ENCODE data around the gene KCNQ1.

KCNQ1 gene

DNA sequence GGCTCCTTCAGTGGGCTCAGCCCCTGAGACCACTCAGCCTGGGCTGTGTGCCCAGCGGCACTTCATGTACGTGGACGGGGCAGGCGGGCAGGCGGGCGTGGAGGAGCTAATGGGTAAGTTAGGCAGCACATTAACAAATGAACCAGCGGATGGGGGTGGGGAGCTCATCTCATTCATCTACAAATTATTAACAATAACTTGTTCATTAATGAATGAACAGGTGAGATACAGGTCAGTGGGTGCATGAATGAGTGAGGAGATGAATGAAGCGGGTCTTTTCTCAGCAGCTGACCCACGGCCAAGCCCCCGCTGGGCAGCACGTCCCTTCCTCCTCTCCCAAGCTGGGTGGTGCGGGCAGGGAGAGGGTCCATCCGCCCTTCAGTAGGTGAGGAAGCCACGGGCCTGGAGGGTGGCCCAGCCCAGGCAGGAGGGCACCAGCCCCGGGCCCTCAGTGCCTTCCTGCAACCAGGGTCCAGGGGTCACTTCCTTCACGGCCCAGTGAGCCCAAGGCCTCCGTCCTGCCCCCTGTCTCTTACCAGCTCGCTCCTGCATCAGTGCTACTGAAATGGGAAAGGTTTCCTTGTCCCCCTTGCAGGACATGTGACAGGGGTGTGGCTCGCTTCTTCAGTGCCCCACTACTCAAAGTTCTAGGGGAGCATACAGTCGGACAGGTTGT lies 315.5 kb downstream of the KCNQ1 start:
- DNase-seq, result peak; percentile 32

DNA sequence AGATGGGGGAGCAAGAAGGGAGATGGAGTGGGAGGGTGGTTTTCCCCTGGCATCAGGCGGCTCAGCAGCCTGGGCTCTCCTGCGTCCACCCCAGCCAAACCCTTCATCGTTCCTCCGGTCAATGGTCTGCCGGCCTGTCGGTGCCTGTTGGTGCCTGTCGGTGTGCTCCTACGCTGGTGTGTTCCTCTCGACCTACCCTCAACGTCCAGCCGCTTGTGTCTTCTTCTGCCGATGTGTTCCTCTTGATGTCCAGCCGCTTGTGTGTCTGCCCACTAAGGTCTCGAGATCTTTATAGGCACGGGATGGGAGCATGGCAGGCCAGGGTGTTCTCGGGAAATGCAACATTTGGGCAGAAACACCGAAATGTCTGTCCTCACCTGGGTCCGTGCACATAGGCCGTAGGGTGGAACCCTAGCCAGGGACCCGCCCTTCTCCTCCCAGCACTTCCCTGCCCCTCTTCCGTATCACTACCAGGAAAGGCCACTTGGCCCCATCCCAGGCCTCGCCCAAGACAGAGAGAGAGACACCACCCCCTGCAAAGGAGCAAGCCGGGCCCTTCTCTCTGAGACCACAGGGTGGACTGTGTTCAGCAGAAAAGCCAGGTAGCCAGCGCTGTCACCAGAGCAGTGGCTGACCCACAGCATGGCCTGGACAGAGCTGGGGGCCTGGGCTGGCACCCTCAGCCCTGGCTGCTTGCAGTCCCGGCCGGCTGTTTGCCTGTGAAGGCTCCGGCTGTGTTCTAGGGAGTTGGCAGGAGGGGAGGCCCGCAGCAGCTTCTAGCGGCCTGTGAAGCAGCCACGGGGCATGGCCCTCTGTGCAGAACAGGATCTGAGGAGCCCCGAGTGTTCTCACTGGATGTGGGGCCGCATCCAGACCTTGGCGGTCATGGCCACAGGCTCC lies 316.6 kb downstream of the KCNQ1 start:
- DNase-seq, result peak; percentile 52

DNA sequence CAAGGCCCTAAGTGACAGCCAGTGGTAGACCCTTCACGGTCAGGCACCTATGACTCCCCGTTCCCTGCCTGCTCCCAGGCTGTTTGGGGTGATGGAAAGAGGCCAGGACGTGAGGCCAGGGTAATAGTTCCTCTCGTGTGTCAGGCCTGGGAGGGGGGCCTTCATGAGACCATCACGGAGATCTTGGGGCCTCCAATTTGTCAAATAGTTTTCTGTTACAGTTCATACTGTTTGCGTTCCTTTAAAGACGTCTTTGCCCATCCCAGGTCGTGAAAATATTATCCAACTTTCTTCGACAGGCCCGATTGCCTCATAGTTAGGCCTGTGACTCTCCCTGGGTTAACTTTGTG lies 317.2 kb downstream of the KCNQ1 start:
- no peak for DNase-seq

DNA sequence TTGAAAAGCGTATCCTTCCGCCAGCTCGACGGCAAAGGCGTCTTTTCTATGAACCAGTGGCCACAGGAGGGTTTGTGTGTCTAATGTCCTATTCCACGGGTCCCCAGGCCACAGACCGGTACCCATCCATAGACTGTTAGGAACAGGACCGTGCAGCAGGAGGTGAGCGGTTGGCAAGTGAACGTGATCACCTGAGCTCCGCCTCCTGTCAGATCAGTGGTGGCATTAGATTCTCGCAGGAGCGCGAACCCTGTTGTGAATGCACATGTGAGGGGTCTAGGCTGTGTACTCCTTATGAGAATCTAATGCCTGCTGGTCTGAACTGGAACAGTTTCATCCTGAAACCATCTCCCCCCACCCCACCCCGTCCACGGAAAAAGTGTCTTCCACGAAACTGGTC lies 317.6 kb downstream of the KCNQ1 start:
- peak; percentile 47 for DNase-seq

DNA sequence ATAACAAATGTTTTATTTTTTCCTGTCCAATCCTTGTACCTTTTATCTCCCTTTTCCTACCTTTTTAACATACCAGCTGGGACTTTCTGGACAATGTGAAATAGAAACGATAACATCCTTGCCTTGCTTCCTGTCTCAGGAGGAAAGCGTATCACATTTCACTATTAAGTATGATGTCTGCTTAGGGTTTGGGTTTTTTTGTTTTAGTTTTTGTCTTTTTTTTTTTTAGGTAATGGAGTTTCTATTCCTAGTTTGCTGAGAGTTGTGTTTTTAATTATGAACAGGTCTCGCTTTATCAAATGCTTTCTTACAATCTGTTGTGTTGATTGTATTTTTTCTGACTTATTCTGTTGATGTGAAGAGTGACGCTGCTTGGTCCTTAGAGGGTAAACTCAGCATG lies 319.2 kb downstream of the KCNQ1 start:
- no peak for DNase-seq

DNA sequence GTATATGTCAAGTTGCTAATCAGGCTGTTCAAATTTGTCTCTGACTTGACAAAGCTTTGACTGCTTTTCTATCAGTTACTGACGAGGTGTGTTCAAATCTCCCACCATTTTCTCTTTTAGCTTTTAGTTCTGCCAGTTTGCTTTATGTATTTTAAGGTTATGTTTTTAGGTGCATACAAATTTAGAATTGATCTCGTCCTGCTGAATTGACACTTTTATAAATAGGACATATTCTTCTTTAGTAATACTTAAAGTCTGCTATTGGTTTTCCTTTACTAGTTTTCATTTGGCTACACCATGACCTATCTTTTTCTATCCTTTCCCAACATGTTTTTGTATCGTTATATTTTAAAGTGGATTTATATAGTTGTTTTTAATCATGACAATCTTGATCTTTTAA lies 320.7 kb downstream of the KCNQ1 start:
- no peak for DNase-seq

DNA sequence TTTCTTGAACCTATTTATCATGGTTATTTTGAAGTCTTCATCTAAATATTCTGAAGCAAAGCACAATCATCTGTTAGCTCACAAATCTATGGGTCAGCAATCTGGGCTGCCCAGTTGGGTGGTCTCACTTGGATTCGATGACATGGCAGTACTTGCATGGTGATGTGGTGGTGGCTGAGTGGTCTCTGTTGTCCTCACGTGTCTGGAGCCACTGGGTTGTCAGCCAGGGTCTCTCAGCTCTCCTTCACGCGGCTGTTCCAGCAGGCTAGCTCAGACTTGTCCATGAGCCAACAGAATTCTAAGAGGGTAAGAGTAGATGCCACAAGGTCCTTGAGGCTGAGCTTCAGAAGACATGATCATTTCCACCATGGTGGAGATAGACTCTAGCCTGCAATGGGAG lies 321.4 kb downstream of the KCNQ1 start:
- DNase-seq, result no peak

DNA sequence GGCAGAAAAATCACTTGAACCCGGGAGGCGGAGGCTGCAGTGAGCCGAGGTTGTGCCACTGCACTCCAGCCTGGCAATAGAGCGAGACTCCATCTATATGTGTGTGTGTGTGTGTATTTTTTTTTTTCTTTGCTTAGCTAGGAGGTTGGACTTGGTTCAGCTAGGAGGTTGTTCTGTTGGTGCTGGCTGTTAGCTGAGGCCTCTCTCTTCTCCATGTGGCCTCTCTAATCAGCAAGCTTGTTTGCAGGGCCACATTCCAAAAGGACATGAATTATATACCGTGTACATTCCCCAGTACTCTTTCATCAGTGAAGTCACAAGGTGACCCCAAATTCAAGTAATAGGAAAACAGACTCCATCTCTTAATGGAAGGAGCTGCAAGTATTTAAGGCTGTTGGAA lies 322.3 kb downstream of the KCNQ1 start:
- no peak for DNase-seq

DNA sequence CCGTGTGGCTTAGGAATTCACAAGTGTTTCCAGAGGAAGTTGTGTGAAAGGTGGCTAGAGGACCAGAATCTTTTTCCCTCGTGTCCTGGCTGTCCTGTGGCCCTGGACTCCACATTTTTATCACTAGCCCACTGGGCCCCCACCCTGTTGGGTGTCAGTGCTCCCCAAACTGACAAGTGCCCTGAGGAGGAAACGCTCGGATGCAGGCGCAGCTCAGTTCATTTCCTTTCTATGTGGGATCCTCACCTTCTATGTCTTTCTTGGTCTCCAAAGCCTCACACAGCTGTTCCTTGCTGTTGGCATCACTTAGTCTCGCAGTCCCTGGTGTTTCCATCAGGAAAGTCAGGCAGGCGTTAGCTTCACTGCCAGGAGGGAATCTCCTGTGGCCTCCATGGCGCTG lies 323.0 kb downstream of the KCNQ1 start:
- DNase-seq, result no peak

DNA sequence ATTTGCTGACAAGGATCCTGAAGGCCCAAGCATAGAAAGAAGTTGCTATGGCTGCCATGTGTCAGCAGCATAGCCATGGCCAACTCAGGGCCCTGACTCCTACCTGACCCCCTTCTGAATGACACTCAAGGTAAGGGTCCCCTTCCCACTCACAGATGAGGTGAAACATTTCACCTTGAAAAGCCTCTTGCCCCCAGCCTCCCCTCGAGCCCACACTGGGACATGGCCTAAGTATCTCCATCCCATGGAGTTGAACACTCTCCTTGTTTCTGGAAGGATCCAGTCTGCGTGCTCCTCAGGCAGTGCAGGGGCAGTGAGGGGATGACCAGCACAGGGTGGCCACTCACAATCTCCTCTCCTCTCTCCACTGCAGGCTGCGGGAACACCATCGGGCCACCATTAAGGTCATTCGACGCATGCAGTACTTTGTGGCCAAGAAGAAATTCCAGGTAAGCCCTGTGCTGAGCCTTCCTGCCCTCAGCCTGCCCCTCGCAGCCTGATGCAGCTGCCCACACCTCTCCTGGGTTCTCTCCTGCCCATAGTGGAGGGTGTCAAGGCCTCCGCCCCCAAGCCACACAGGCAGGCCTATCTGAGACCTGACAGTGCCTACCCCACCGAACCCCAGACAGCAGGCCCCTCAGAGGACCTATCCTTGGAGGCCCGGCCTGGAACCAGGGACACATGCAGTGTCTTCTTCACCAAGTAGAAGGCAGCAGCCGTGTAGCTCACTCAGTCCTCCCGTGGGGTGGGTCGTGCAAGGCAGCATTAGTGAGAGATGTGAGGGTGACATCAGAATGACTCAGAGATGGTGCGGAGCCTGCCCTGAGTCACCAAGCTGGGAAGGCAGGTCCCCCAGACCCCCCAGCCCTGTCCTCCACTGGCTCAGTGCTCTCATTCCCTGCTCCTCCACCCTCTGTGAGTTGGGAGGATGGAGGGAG lies 323.9 kb downstream of the KCNQ1 start:
- DNase-seq, result peak; percentile 85

DNA sequence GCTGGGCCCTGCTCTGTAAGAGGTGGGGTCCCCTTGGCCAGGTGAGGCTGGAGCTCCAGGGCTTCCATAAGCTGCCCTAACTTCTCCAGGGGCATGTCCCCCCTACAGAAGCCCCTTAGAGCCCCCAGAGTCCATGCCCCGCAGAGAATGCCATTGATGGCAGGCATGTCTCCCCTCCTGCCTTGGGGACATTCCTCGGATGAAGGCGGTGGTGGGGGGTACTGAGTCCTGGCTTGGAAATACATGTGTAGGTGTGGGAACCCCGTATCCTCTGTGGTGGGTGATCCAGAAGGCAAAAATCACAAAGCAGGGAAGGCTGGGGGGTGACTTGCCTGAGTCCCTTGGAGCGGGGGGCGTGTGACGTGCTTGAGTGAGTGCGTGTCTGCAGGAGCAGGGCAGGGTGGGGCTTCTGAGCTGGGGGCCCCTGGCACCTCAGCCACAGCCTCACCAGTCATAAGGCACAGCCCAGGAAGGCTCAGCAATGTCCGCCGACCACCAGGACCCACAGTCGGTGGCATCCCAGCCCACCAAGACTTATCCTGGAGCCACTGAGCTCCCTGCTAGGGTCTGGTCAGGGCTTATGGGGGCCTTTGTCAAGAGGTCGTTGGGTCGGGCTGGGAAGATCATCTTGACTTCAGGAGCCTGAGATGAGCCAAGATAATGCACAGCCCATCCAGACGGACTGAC lies 324.7 kb downstream of the KCNQ1 start:
- peak; percentile 45 for DNase-seq

DNA sequence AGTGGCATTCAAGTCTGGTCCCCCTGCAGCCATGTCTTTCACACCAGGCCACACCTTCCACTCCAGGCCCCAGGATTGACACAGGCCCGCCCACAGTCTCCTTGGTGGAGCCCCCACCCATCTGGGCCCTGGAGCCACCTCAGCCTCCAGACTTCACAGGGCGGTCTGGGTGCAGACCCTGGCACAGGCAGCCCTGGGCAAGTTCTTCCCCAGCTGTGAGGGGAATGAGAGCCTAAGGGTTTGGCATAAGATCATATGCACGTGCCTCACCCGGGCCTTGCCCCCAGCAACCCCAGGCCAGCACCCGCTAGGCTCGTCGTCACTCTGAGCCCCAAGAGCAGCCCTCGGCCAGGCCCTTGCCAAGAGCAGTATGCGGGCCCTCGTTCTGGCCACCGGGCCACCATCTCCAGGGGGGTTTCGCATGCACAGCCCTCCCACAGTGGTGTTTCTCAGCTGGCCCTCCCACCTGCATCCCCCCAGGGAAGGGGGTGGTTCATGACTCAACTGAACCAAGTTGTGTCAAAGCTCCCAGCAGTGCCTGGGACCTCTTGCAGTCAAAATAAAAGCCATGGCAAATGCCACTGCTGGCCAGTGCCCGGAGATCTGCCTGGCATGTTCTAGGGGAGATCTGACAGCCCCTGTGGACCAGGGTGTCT lies 325.4 kb downstream of the KCNQ1 start:
- DNase-seq, result peak; percentile 44

DNA sequence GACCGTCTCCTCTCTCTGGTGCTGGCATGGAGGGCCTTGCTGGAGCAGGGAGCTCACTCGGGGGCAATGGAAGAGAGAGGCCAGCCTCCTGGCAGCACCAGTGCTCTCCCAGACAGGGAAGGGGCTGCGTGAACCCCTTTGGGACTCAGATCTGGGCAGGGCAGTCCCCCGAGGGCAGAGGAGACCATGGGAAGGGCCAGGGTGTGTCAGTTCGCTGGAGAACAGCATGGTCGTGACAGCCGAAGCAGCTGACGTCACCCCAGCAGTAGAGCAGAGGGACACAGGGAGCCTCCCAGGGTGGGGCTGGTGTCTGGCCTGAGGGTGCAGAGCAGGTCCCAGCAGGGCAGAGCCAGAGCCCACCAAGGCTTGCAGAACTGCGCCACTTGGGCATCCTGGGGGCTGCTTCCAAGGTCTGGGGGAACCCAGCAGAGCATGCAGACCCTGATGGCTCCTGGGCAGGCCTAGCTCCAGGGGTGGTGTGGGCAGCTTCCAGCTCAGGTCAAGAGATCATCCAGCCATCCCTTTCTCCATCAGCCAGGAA lies 326.0 kb downstream of the KCNQ1 start:
- peak; percentile 51 for DNase-seq

DNA sequence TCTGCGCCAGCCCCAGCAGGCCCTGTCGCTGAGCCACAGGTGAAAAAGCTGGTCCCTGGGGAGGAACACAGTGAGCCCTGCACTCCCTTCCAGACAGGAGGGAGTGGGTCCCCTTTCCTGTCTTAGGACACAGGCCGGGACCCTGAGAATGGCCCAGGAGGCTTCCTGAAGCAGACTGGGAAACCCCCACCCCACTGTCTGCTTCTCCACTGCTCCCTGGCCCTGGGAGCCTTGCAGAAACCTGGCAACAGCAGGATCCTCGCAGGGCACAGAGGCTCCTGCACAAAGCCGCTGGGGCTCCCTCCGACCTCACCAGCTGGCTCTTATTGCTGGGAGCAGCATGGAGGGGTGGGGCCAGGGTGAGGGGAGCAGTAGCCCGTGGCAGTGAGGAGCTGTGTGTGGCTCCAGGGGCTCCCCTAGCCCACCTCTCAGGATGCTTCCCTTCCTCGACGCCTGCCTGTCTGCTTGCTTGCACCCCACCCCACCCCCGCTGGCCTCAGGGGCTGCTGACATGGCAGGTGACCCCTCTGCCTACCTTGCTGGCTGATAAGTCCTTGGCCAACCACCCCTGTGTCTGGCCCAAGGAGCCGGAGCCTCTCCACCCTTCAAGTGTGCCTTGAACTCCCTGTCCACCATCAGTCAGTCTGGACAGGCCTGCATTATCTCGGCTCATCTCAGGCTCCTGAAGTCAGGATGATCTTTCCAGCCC lies 327.1 kb downstream of the KCNQ1 start:
- peak; percentile 50 for DNase-seq

DNA sequence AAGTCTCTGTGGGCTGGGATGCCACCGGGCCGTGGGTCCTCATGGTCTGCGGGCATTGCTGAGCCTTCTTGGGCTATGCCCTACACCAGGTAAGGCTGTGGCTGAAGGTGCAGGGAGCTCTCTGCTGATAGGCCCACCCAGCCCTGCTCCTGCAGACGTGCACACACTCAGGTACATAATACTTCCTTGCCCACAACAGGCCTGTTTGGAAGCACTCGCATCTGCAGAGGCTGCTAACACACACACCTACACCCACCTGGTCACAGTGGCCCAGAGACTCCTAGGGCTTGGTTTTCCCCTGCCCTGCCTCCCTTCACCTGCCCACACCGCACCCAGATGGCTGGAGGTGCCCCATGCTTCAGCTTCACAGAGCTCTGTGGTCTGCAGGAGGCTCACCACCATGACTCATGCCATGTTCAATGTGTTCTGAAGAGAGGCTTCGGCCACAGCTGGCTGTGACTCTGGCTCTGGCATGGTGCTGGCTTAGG lies 327.8 kb downstream of the KCNQ1 start:
- DNase-seq, result peak; percentile 65

DNA sequence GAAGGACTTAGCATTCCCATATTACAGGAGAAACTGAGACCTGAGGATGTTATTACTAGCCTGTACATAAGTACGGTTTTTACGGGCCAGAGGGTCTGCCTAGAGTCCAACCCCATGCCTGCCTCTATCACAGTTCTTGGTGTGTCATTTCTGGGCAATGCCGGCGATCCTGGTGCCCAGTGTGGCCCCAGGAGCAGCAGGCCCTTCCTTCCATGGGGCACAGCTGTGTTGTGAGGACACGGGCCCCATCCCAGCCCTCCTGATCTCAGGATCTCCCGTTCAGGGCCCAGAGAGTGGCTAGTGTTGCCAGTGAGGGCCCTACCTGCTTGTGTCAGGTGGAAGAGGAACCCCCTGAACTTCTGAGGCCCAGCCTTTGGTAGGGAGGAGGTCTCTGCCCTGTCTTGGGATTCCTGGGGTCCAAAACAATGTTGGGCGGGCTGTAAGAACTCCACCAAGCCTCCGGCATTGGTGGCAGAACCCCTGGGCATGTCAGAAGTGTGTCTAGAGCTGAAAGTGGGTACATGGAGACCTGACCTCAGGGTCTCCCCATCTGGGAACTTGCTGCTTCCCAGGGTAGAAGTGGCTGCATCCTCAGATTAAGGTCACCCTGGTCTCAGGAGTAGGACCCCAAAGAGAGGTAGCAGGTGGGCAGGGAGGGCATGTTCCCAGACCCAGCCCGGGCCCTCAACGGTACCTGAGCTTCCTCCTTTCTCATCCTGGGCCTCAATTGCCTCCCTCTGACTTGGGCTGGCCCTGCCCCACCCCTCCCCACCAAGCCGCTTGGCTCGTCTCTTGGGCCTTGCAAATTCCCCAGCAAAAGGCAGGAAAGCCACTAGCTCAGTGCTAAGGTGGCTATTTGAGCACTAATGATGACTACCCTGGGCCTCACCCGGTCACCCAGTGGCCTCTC lies 329.6 kb downstream of the KCNQ1 start:
- peak; percentile 48 for DNase-seq

DNA sequence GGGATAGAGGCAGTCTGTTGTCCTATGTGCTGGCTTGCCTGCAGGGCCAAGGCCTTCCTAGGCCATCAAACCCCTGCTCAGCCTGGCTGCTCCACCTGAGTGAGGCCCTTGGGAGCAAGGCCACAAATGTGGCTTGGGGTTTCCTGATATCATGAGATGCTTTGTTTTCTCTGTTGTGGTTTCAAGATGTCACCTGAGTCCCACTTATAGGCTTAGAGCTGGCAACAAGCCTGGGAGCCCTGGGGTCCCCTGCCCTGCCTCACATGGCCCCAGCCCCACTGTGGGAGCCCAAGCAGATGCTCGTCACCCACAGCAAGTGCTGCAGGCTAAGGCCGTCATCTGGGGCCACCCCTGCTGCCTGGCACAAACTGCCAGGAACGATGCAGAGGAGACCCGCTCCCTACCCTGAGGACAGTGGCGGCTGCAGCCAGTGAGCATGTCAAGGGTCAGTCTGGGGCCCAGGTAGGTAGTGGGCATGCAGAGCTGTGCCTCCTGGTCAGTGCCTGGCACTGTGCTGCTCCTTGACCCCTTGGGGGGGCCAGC lies 330.3 kb downstream of the KCNQ1 start:
- DNase-seq, result peak; percentile 47

DNA sequence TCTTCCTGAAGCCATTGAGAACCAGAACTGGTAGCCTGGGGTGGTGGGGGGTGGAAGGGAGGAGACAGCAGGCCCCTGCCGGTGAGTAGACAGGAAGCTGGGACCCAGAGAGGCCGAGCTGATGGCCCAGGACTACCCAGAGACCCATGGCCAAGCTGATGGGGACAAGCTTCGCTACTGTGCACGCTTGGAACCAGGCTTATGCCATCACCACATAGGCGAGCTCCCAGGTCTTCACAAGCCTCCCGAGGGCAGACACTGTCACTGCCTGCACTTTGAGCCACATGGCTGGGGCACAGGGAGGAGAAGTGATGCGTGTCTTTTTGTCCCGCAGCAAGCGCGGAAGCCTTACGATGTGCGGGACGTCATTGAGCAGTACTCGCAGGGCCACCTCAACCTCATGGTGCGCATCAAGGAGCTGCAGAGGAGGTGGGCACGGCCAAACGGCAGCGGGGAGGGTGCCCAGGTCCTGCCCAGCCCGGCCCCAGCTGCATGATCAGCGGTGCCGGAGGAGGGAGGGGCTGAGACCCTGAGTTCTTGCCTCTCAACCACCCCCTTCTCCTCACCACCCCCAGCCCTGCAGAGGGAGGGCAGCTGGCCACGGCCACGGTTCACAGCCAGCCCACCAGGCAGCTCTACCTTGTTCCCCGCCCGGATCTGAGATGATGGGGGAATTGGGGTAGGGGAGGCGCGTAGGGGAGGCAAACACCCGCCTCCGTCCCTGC lies 331.0 kb downstream of the KCNQ1 start:
- DNase-seq, result peak; percentile 41
